ENCODE measurements around the gene PRAMEF12.
"Not testable (repeated sequence)": the region's sequence is repeated elsewhere in the genome, so short reads cannot be mapped to it uniquely, and the experiment has no call there.

Gene PRAMEF12

GRCh38 chr1:12772520-12772919 is 1.0 kb upstream of the PRAMEF12 start:
- DNase-seq = no peak

- no peak for DNase-seq
Measured at GRCh38 chr1:12774801-12775345, 1.3 kb downstream of the PRAMEF12 start.

- DNase-seq = no peak
Measured at GRCh38 chr1:12775443-12775842, 1.9 kb downstream of the PRAMEF12 start.

- DNase-seq = no peak
Measured at GRCh38 chr1:12776801-12777557, 3.4 kb downstream of the PRAMEF12 start.

- DNase-seq = no peak
Measured at GRCh38 chr1:12778061-12778460, 4.5 kb downstream of the PRAMEF12 start.

GRCh38 chr1:12778907-12779306 is 5.4 kb downstream of the PRAMEF12 start:
- DNase-seq = no peak

GRCh38 chr1:12781488-12781887 is 8.0 kb downstream of the PRAMEF12 start:
- DNase-seq = not testable (repeated sequence)

- not testable (repeated sequence) for DNase-seq
Measured at GRCh38 chr1:12783783-12784182, 10.2 kb downstream of the PRAMEF12 start.

- DNase-seq = not testable (repeated sequence)
Measured at GRCh38 chr1:12784729-12785128, 11.2 kb downstream of the PRAMEF12 start.

GRCh38 chr1:12791097-12791496 is 17.6 kb downstream of the PRAMEF12 start, which contains the start of gene PRAMEF1:
Gene PRAMEF1, plus strand, starts transcription at chr1:12791397. Its CDS starts 1,831 bp downstream, at chr1:12793228.
- not testable (repeated sequence) for DNase-seq

- no peak for DNase-seq
Measured at GRCh38 chr1:12798911-12799310, 25.4 kb downstream of the PRAMEF12 start.

GRCh38 chr1:12799730-12800129 is 26.2 kb downstream of the PRAMEF12 start:
- no peak for DNase-seq

- no peak for DNase-seq
Measured at GRCh38 chr1:12809933-12810332, 36.4 kb downstream of the PRAMEF12 start.

GRCh38 chr1:12810691-12811408 is 37.3 kb downstream of the PRAMEF12 start:
- DNase-seq = no peak

GRCh38 chr1:12811409-12811784 is 37.9 kb downstream of the PRAMEF12 start:
- no peak for DNase-seq

GRCh38 chr1:12819061-12819460 is 45.5 kb downstream of the PRAMEF12 start:
- DNase-seq = not testable (repeated sequence)
